NCI-H2029 (cell line): ENCODE results near the gene RYR3.
"Not testable (repeated sequence)": the region's sequence is repeated elsewhere in the genome, so short reads cannot be mapped to it uniquely, and the experiment has no call there.

Experiments
- DNase-seq: peaks from one replicate; lab custom pipeline; 2025; lab: John Stamatoyannopoulos, UW

Gene RYR3

DNA sequence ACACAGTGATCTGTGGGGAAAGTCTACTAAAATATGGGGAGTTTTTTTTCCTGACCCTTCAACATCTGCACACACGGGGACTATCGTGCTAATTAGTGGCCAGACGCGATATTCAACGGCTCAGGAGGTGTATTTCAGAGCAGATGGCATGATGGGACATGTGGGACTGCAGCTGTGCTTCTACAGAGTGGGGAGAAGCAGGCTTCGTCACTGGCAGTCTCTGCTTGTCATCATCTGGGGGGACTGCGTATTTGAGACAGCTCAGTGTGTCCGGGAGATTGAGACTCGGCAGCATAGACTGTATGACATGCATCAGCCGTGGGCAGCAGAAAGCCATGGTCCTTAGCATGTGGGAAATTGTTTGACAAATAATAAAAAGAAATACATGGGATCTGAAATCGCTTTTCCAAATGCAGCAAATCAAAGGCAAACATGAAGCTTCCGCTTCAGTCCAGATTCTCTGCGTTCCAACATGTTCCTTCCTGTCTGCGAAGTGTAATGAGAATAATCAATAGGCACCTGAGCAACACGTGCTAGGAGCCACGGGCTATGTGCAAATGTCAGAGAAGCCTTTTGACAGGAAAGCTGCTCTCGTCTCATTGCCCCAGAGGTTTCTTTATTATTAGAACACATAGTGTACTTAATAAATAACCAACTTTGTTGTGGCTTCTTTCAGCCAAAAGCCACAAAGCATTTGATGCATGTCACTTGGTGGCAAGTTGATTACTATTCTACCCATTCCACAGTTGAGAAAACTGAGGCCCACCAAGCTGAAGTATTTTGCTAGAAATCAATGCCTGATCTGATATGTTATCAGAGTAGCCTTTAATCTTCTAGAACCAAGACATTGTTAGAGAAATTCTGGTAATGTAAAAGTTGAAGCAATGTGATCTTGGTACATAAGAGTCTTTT lies 276.3 kb downstream of the RYR3 start:
- no peak for DNase-seq

DNA sequence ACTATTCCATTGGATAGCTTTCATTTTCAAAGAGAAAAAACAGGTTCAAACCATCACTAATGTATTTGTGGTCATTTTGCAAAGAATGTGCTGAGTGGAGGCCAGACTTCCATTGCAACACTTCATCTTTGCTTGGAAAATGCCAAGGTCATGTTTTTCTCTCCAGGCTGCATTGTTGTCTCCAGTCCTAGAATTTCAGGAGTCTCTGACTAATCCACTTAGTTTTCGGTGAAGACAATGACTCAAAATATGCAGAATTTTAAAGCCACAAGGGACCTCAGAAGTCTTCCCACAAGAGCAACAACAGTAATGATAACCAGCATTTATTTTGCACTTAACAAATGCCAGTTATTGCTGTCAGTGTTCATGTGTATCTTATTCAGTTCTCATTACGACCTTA lies 277.0 kb downstream of the RYR3 start:
- no peak for DNase-seq

DNA sequence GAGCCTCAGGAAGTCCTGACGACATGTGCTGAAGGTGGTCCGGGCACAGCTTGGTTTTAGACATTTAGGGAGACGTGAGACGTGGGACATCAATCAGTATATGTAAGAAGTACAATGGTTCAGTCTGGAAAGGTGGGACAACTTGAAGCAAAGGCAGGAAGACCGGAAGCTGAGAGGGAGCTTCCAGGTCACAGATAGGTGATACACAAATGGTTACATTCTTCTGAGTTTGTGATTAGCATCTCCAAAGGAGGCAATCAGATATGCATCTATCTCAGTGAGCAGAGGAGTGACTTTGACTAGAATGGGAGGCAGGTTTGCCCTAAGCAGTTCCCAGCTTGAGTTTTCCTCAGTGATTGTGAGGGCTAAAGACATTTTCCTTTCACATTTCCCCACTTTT lies 282.1 kb downstream of the RYR3 start:
- DNase-seq, result no peak

DNA sequence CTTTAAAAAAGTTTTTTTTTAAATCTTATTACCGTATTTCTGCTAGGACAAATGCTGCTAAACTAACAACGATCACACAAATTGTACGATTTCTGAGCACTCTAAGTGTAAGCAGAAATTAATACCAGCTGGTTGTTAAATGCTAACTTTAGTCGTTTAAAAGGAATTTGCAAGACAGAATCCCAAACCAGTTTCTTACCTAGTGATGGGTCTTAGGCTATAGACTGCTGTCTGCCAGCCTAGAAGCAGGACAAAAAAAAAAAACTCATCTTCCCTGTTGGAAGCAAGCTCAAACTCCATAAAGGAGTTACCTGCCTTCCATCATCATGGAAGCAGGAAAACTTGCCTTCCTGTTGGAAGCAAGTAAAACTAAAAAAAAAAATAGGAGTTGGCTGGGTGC lies 287.6 kb downstream of the RYR3 start:
- DNase-seq, result not testable (repeated sequence)

GRCh38 chr15:33600212-33600611 lies 289.4 kb downstream of the RYR3 start:
- DNase-seq, result no peak

GRCh38 chr15:33601461-33601860 lies 290.7 kb downstream of the RYR3 start:
- no peak for DNase-seq

DNA sequence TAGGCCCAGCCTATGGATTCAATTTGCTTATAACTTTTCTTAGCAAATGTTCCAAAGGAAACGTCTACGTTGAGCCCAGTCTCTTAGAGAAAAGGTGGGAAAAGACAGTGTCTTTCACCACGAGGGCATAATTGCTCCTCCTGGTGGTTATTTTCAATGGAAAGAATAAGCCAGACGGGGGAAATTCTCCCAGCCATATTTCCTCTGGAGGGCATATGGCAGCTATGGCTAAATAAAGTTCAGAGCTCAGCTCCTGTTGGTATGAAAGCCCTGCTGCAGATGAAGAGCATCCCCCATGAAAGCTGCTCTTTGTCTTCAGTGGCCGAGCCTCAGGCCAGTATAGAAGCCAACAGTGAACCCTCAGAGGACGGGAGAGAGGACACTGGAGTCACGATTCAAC lies 297.9 kb downstream of the RYR3 start:
- no peak for DNase-seq

DNA sequence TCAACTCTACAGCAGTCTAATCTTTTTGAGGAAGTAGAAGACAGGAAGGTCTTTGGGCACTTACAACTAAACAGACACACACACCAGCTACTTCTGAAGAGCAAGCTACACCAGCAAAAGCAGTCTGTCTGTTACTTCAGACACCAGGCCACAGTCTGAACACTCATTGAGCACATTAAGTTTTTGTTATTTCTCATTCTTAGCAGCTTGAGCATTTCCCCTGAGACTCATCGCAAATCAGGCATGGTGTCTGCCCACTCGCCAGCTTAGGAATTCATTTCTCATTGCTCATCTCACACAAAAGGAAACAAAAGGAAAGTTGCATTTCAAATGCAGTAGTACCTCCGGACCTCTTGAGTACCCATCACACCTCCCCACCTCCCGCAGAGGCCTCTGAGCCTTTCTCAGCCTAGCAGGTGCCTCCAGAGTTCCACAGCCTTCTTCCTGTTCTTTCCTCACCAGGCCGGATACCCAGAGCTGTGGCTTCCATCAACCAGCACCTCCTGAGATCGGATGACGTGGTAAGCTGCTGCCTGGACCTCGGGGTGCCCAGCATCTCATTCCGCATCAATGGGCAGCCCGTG lies 302.0 kb downstream of the RYR3 start:
- DNase-seq, result no peak

GRCh38 chr15:33616475-33616874 lies 305.7 kb downstream of the RYR3 start:
- DNase-seq, result no peak

- no peak for DNase-seq
Measured at GRCh38 chr15:33618350-33618749, 307.6 kb downstream of the RYR3 start.

DNA sequence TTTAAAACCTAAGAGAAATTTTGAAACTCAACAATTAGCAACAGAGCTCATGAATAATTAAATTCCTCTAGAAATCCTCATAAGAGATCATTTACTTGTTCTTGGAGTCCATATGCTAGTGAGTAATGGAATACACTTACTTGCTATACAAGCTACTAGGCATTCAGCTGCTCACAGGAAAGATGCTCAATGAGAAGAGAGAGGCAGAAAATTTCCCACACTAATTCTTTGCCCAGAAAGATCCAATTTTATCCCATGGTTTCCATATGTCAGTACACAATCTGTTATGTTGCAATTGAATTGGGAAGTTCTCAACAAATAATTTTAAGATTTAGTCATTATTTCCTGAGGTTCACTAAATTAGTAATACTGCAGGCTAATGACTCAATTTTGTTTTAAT lies 310.4 kb downstream of the RYR3 start:
- no peak for DNase-seq

GRCh38 chr15:33623010-33623409 lies 312.2 kb downstream of the RYR3 start:
- DNase-seq, result no peak

- no peak for DNase-seq
Measured at GRCh38 chr15:33624439-33624838, 313.7 kb downstream of the RYR3 start.

DNA sequence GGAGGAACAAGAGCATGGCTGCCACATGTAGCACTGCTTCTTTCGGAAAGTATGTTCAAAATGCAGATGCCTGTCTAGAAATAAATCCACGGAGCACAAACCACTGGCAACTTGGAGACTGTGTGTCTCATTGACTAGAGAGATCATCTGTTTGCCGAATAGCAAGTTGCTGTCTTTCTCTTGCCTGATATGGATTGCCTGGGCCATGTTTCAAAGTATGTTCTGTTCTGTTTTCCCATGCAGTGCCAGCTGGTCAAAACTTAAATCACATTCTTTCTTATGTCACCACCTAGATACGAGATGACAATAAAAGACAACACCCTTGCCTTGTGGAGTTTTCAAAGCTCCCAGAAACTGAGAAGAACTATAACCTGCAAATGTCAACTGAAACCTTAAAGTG lies 318.9 kb downstream of the RYR3 start:
- no peak for DNase-seq

DNA sequence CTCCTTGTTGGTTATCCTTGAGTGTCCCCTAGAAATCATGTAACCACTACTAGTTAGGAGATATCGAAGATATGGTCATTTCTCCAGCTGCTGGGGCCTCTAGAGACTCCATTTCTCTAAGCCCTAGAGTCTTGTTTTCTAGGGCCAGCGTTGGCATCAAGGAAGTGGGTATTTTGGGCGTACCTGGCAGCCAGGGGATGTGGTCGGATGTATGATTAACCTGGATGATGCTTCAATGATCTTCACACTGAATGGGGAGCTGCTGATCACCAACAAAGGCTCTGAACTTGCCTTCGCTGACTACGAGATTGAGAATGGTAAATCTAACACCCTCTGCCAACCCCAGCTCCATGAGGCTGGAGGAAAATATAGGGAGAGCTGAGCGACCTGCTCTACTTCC lies 325.5 kb downstream of the RYR3 start:
- no peak for DNase-seq

- no peak for DNase-seq
Measured at GRCh38 chr15:33636958-33637357, 326.2 kb downstream of the RYR3 start.

GRCh38 chr15:33638453-33638852 lies 327.7 kb downstream of the RYR3 start:
- DNase-seq, result no peak

GRCh38 chr15:33639051-33639450 lies 328.3 kb downstream of the RYR3 start:
- no peak for DNase-seq

- no peak for DNase-seq
Measured at GRCh38 chr15:33639456-33639855, 328.7 kb downstream of the RYR3 start.

DNA sequence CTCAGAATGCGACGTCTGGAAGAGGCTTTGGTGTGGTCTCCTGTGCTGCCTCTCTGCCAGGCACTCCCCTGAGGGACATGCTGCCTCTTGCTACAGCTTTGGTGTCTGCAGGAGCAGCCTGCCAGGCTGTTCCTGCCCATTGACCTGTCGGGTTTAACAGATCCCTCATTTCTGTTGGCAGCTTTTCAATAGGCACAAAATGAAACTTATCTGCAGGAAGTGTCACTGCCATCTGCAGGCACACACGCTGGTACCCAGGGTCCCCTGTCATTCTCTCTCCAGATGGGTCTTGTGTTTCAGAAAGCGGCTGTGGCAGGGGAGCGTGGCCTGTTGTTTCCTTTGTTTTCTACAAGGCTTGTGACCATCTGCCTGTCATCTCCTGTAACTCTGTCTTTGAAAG lies 329.2 kb downstream of the RYR3 start:
- no peak for DNase-seq

GRCh38 chr15:33641069-33641468 lies 330.3 kb downstream of the RYR3 start:
- no peak for DNase-seq

DNA sequence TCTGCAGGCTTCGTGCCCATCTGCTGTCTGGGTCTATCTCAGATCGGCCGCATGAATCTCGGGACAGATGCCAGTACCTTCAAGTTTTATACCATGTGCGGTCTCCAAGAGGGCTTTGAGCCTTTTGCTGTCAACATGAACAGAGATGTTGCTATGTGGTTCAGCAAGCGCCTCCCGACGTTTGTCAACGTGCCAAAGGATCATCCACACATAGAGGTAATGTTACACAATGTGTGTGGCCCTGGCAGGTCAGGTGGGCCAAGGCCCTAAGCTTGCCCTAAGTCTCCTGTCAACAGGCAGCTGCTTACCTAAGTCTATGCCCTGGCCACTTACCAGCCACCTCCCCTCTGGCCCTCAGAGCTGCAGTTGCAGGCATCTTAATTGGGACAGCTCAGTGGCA lies 333.5 kb downstream of the RYR3 start:
- DNase-seq, result no peak

DNA sequence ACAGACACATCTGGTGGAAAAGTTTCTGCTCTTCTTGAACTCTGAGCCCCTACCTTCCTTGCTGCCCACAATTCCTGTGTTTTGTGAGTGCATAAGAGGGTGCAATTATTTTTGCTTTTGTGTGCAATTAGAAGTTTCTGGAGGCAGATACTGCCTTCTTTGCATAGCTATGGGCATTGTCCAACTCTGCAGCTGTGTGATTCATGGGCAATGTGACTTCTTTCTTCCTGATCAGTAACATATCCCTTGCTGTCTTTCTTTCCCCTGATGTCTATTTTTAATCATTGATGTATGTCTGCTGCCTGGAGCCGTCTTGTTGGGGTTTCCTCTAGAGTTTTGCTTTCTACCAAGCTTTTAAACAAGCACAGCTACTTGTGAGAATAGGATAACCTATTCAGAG lies 336.0 kb downstream of the RYR3 start:
- no peak for DNase-seq
